CD14-positive monocyte (primary cell): ENCODE data around the gene SULT2B1. TPM values are rescaled to one million over a fixed set of nuclear protein-coding genes. Genes with fewer than 3 reads are reported as not detected.

Experiments used
- DNase-seq, 3 donors: peaks; one replicate each; pipeline ENCODE4 v3.0.0-alpha.2; 2011 to 2022
- H2AFZ ChIP-seq: 2 replicates; pipeline ENCODE4 v1.6.0; 2012; ENCODE audit warnings: mild to moderate bottlenecking, low read depth, low read length, inconsistent platforms; ENCODE audit not compliant: insufficient read depth, poor library complexity, severe bottlenecking
- H3K27ac ChIP-seq, 2 donors: 1 replicate in 1 of 2; 2 replicates in 1 of 2; pipeline ENCODE4 v1.5.1; 2012 to 2013; ENCODE audit warnings: low read length in 2 of 2, control low read depth in 1 of 2, inconsistent platforms in 1 of 2, low read depth in 1 of 2, mild to moderate bottlenecking in 1 of 2
- H3K27me3 ChIP-seq, 2 donors: one replicate each; pipeline versions ENCODE4 v1.6.0 to v1.6.1; 2011 to 2013; ENCODE audit warnings: low read length in 2 of 2; ENCODE audit not compliant: control insufficient read depth in 2 of 2, insufficient read depth in 2 of 2
- H3K36me3 ChIP-seq, 2 donors: replicated peaks in 1 of 2; 1 replicate in 1 of 2; 2 replicates in 1 of 2; pipeline versions ENCODE4 v1.5.1 to v1.6.1; 2012 to 2013; ENCODE audit warnings: low read length in 2 of 2, control low read depth in 1 of 2, inconsistent platforms in 1 of 2, mild to moderate bottlenecking in 1 of 2; ENCODE audit not compliant: insufficient read depth in 2 of 2, control insufficient read depth in 1 of 2
- H3K4me1 ChIP-seq, 2 donors: 1 replicate in 1 of 2; 2 replicates in 1 of 2; pipeline versions ENCODE4 v1.5.1 to v1.6.1; 2012 to 2013; ENCODE audit warnings: low read length in 2 of 2, control low read depth in 1 of 2, inconsistent platforms in 1 of 2, mild to moderate bottlenecking in 1 of 2, moderate library complexity in 1 of 2; ENCODE audit not compliant: insufficient read depth in 2 of 2, control insufficient read depth in 1 of 2
- H3K4me2 ChIP-seq: replicated peaks from 2 replicates; pipeline ENCODE3; 2012; ENCODE audit warnings: low read length, moderate library complexity, mild to moderate bottlenecking; ENCODE audit not compliant: poor library complexity, severe bottlenecking; ENCODE audit errors: extremely low read depth
- H3K4me3 ChIP-seq, 3 experiments: fragments of 200-600 bp in 1 of 3; sonication (generic) in 1 of 3; replicated peaks in 1 of 3; 1 replicate in 2 of 3; 2 replicates in 1 of 3; pipeline ENCODE4 v1.5.1; 2011 to 2013; ENCODE audit warnings: low read length in 3 of 3, mild to moderate bottlenecking in 3 of 3, control low read depth in 2 of 3, low read depth in 2 of 3, inconsistent platforms in 1 of 3, moderate library complexity in 1 of 3
- H3K79me2 ChIP-seq: 2 replicates; pipeline ENCODE4 v1.6.0; 2012; ENCODE audit warnings: mild to moderate bottlenecking, control low read depth, inconsistent platforms, low read length, moderate library complexity; ENCODE audit not compliant: insufficient read depth
- H3K9ac ChIP-seq: 2 replicates; pipeline ENCODE4 v1.6.0; 2017; ENCODE audit warnings: low read length, mild to moderate bottlenecking; ENCODE audit not compliant: insufficient read depth, poor library complexity, severe bottlenecking
- H3K9me3 ChIP-seq, 2 donors: replicated peaks in 1 of 2; 1 replicate in 1 of 2; 2 replicates in 1 of 2; pipeline versions ENCODE4 v1.5.1 to v1.6.1; 2012 to 2013; ENCODE audit warnings: low read length in 2 of 2, control low read depth in 1 of 2; ENCODE audit not compliant: control insufficient read depth in 1 of 2, insufficient read depth in 1 of 2
- H4K20me1 ChIP-seq: 2 replicates; pipeline ENCODE4 v1.6.0; 2012; ENCODE audit warnings: mild to moderate bottlenecking, low read length, control low read depth, moderate library complexity; ENCODE audit not compliant: insufficient read depth
- H3K27ac Mint-ChIP-seq, 7 donors: one replicate each; pipeline ENCODE4 v1.8.0; 2020; ENCODE audit warnings: mild to moderate bottlenecking in 7 of 7, mixed read lengths in 7 of 7, moderate library complexity in 6 of 7, inconsistent platforms in 2 of 7
- H3K27me3 Mint-ChIP-seq, 3 donors: one replicate each; pipeline ENCODE4 v1.8.0; 2021 to 2022; ENCODE audit warnings: low read depth in 3 of 3, mild to moderate bottlenecking in 3 of 3, mixed read lengths in 3 of 3, moderate library complexity in 3 of 3, inconsistent platforms in 1 of 3
- H3K36me3 Mint-ChIP-seq, 2 donors: one replicate each; pipeline ENCODE4 v1.8.0; 2020; ENCODE audit warnings: mixed read lengths in 2 of 2, inconsistent platforms in 1 of 2, mild to moderate bottlenecking in 1 of 2
- H3K4me1 Mint-ChIP-seq: one replicate; pipeline ENCODE4 v1.8.0; 2020; ENCODE audit warnings: mild to moderate bottlenecking, mixed read lengths
- H3K4me3 Mint-ChIP-seq, 2 donors: one replicate each; pipeline ENCODE4 v1.8.0; 2020; ENCODE audit warnings: mild to moderate bottlenecking in 2 of 2, mixed read lengths in 2 of 2, moderate library complexity in 1 of 2
- H3K9me3 Mint-ChIP-seq, 7 donors: one replicate each; pipeline ENCODE4 v1.8.0; 2020 to 2022; ENCODE audit warnings: mixed read lengths in 7 of 7, mild to moderate bottlenecking in 6 of 7, moderate library complexity in 6 of 7, inconsistent platforms in 2 of 7
- WGBS: methylation state at CpG from one replicate; pipeline ENCODE4 v1.1.5; 2013; ENCODE audit warnings: missing lambda C conversion rate; ENCODE audit not compliant: insufficient coverage; 5-methylcytosine and 5-hydroxymethylcytosine counted together
- intact Hi-C, 2 donors: fragments of 100-400 bp; cut with micrococcal nuclease; formaldehyde crosslinking; loops; one replicate each; pipeline versions ENCODE4 v1.15.0 to v1.15.1; 2023
- polyA plus RNA-seq, 3 donors: library from polyadenylated mRNA; depleted of rRNA in 1 of 3; unstranded in 2 of 3; stranded (reverse) in 1 of 3; fragments of 300-500 nt in 2 of 3; fragments of >200 nt in 1 of 3; fragmentation: Illumina TruSeq in 2 of 3; gene quantifications; 1 replicate in 2 of 3; 2 replicates in 1 of 3; pipeline ENCODE4 v1.2.3, GENCODE V29; 2012 to 2021
- TF ChIP-seq, protein P1 (sequence below): fragments of 200-600 bp; IDR thresholded peaks from one replicate; pipeline ENCODE4 v1.8.0; 2022; ENCODE audit warnings: antibody characterized with exemption, mild to moderate bottlenecking

The SULT2B1 gene
- polyA plus RNA-seq, 3 donors, result 0.09 to 0.40 TPM; not detected in 1

DNA sequence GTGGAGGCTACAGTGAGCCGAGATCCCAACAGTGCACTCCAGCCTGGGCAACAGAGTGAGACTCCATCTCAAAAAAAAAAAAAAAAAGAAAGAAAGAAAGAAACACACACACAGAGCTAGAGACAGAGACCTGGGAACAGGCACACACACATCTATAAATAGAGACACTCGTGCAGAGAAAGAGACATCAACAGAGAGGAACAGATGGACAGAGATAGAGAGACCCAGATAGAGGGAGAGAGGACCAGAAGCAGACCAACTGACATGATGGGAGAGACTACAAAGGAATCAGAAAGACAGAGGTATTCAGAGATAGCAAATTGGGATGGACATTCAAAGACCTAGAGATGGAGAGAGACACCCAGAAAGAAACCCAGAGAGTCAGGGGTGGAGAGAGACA lies 96.2 kb downstream of the SULT2B1 start:
- Histone ChIP-seq H3K4me1 (peaks cover 35 to 50% of the 10 kb centered on the region in 2 donors), H3K9ac (no peak overlapping the region), H3K36me3 (no peaks in the 10 kb centered on the region), H3K4me3 (no peak overlapping the region), H3K27ac (no peak overlapping the region), H3K27me3 (peaks cover 0 to 10% of the 10 kb centered on the region in 2 donors), H3K9me3 (no peaks in the 10 kb centered on the region), H3K4me2 (no peak overlapping the region), H4K20me1 (no peaks in the 10 kb centered on the region), H2AFZ (no peak overlapping the region), H3K79me2 (no peaks in the 10 kb centered on the region)
- Mint-ChIP-seq H3K27me3 (peaks cover 10 to 28% (median 22%) of the 10 kb centered on the region in 3 donors), H3K4me1 (peaks cover 55% of the 10 kb centered on the region), H3K9me3 (peaks cover 0 to 3% (median 0%) of the 10 kb centered on the region in 7 donors), H3K36me3 (peaks cover 0 to 3% of the 10 kb centered on the region in 2 donors), H3K27ac (peak overlapping the region; percentile 1 to 92 (median 73)), H3K4me3 (peak overlapping the region in 1 of 2 donors; percentile 43)
- WGBS, result no CpG with 5 or more reads among the region's 2 CpGs
- TF ChIP-seq, protein P1, sequence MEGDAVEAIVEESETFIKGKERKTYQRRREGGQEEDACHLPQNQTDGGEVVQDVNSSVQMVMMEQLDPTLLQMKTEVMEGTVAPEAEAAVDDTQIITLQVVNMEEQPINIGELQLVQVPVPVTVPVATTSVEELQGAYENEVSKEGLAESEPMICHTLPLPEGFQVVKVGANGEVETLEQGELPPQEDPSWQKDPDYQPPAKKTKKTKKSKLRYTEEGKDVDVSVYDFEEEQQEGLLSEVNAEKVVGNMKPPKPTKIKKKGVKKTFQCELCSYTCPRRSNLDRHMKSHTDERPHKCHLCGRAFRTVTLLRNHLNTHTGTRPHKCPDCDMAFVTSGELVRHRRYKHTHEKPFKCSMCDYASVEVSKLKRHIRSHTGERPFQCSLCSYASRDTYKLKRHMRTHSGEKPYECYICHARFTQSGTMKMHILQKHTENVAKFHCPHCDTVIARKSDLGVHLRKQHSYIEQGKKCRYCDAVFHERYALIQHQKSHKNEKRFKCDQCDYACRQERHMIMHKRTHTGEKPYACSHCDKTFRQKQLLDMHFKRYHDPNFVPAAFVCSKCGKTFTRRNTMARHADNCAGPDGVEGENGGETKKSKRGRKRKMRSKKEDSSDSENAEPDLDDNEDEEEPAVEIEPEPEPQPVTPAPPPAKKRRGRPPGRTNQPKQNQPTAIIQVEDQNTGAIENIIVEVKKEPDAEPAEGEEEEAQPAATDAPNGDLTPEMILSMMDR, result no peak
- no peak for DNase-seq
- intact Hi-C loops, result loop anchor here (5.0 to 10.0 kb wide), 5 partner anchors 67 to 189 kb away; partner anchors contain the start of genes HSD17B14 (in 2 of the 2) and MAMSTR (in 1 of the 2)

Other genes with a start within 250 kb of the SULT2B1 start
- gene EMP3, start 226.6 kb upstream of the SULT2B1 start, polyA plus RNA-seq, result 1,000 to 10,000 TPM in 1 of 3 donors, 100 to 1,000 TPM in 2; 802 to 1,036 (median 996) TPM
- gene TMEM143, start 188.2 kb upstream of the SULT2B1 start, polyA plus RNA-seq, result 10 to 100 TPM in 1 of 3 donors, 1 to 10 TPM in 2; 1.7 to 11.9 (median 2.1) TPM
- not detected for gene SYNGR4, start 187.8 kb upstream of the SULT2B1 start, polyA plus RNA-seq
- 10 to 100 TPM; 42.0 to 72.0 (median 51.3) TPM for gene KDELR1, start 160.6 kb upstream of the SULT2B1 start, polyA plus RNA-seq
- under 1 TPM in 2 of 3 donors, not detected in 1; 0.13 to 0.29 TPM for gene GRIN2D, start 158.5 kb upstream of the SULT2B1 start, polyA plus RNA-seq
- 10 to 100 TPM in 1 of 3 donors, 1 to 10 TPM in 2; 3.7 to 13.9 (median 10.0) TPM for gene GRWD1, start 106.2 kb upstream of the SULT2B1 start, polyA plus RNA-seq
- gene KCNJ14, start 96.6 kb upstream of the SULT2B1 start, polyA plus RNA-seq, result under 1 TPM in 2 of 3 donors, not detected in 1; 0.09 to 0.56 TPM
- gene CYTH2, start 82.8 kb upstream of the SULT2B1 start, polyA plus RNA-seq, result 10 to 100 TPM; 21.3 to 48.2 (median 21.7) TPM
- gene LMTK3, start 40.3 kb upstream of the SULT2B1 start, polyA plus RNA-seq, result under 1 TPM in 1 of 3 donors, not detected in 2; 0.08 TPM
- not detected for gene SPACA4, start 54.6 kb downstream of the SULT2B1 start, polyA plus RNA-seq
- gene FAM83E, start 62.9 kb downstream of the SULT2B1 start, polyA plus RNA-seq, result not detected
- gene RPL18, start 67.0 kb downstream of the SULT2B1 start, polyA plus RNA-seq, result 1,000 to 10,000 TPM in 1 of 3 donors, 100 to 1,000 TPM in 2; 803 to 1,540 (median 892) TPM
- gene SPHK2, start 67.3 kb downstream of the SULT2B1 start, polyA plus RNA-seq, result 1 to 10 TPM; 8.5 to 9.4 (median 9.1) TPM
- 10 to 100 TPM; 12.8 to 22.3 (median 17.5) TPM for gene DBP, start 85.2 kb downstream of the SULT2B1 start, polyA plus RNA-seq
- gene CA11, start 94.0 kb downstream of the SULT2B1 start, polyA plus RNA-seq, result 1 to 10 TPM; 1.1 to 4.9 (median 1.8) TPM
- under 1 TPM in 1 of 3 donors, not detected in 2; 0.44 TPM for gene NTN5, start 120.8 kb downstream of the SULT2B1 start, polyA plus RNA-seq
- not detected for gene FUT2, start 143.8 kb downstream of the SULT2B1 start, polyA plus RNA-seq
- under 1 TPM in 1 of 3 donors, not detected in 2; 0.07 TPM for gene MAMSTR, start 167.6 kb downstream of the SULT2B1 start, polyA plus RNA-seq
- gene RASIP1, start 188.4 kb downstream of the SULT2B1 start, polyA plus RNA-seq, result 1 to 10 TPM in 1 of 3 donors, not detected in 2; 1.2 TPM
- gene IZUMO1, start 194.7 kb downstream of the SULT2B1 start, polyA plus RNA-seq, result not detected
- under 1 TPM in 1 of 3 donors, not detected in 2; 0.03 TPM for gene FUT1, start 200.5 kb downstream of the SULT2B1 start, polyA plus RNA-seq
- not detected for gene FGF21, start 203.4 kb downstream of the SULT2B1 start, polyA plus RNA-seq